GM19372 (cell line): ENCODE data around the gene SGSM2.

Experiments used
- ATAC-seq: cut with Tn5 transposase; IDR thresholded peaks from one replicate; pipeline ENCODE4 v1.9.1; 2021; ENCODE audit warnings: mild to moderate bottlenecking, low read depth, moderate library complexity; ENCODE audit not compliant: unreplicated experiment

The SGSM2 gene

DNA sequence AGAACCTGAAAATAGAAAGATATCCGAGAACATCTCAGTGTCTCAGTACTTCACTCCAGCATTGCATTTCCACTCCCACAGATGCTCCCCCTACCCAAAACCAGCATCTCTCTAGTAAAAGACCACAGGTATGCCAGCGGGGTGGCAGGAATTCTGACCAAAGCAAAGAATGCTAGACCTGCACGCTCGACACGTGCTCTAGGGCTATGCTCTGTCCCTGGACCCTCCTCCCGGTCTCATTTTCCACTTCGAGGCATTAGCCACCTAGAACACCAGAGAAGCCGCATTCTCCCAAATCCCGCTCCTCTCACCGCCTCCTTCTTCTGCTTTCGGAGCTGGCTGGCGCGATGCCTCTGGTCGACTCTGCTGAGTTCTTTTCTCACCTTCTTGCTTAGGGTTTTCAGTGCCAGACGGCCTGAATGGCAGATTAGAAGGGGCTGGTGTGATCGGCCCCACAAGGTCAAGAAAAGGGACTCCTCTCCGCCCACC is 1.5 kb upstream of the SGSM2 start:
- ATAC-seq, result no peak

DNA sequence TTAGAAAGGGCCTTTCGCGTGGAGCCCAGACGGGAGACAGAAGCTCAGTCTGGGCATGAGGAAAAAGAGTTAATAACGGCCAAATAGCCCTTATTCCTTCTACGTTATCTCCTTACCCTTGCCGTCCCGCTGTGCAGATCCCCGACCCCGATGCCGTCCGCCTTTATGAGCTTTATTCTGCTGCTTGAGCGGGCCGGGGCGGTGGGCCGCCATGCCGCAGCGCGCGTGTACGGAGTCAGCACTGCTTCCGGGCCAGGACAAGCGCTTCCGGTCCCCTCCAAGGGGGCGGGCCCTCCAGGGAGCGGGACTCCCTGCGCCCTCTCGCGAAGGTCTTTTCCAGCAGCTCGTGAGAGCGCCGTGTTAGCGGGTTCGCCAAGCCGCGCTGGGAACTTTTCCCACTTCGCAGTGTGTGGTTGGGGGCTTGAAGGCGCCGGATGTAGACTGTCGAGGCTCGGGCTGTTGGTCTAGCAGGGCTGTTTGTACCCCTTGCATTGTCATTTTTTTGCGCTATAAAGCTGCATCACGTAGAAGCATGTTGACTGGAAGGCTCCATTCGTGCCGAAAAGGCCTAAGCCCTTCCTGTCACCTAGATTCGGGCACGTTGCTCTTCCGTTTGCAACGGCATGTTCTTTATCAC is 968 bp upstream of the SGSM2 start, which contains the start of gene TSR1:
TSS of gene TSR1 (minus strand) at position 243 of the 637 bp plus-strand sequence. CDS start at position 213, 30 bp downstream.
- peak; percentile 71 for ATAC-seq

DNA sequence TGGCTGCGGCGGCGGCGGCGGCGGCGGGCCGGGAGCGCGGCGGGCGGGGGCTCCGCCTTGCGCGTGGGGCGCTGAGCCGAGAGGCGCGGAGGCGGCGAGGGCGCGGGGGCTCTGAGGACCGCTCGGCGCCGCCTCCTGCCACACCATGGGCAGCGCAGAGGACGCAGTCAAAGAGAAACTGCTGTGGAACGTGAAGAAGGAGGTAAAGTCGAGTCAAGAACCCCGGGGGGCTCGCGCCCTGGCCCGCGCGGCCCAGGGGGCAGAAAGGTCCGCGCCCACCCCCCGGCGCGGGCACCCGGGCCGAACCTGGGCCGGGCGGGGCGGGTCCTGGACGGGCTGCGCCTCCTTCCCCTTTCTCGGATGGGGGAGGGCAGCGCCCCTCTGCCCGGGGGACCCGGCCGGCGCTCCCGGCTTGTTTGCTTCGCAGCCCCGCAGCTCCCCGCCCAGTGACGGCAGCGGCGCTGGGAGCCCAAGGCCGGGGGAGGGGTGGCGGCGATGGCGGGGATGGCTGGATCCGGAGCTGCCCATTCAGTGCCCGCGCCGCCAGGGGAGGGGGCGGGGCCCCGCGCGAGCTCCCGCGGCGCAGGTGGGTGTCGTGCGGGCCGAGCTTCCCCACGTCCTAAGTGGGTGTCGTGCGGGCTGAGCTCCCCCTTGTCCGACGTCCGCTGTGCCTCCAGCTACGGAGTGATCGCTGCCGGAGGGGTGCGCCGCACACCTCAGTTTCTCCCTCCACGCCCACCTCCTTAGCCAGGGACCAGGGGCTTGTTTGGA is 428 bp downstream of the SGSM2 start:
- ATAC-seq, result peak; percentile 25

DNA sequence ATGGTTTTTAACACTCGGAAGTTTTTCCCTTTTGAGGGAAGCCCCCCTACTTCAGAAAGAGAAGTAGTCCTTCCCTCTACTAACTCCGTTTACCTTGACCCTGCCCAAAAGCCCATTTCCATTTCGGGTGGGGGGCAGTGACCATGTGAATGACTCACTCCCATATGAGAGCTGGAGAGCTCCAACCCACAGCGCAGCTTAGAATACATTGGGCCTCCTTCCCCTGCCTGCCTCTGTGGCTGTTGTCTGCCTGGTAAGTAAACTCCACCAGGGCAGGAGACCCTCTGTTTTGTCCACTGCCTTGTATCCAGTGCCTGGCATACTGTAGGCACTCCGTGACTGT is 985 bp downstream of the SGSM2 start:
- no peak for ATAC-seq

GRCh38 chr17:2343421-2343820 is 6.1 kb downstream of the SGSM2 start:
- ATAC-seq, result no peak

GRCh38 chr17:2344528-2344927 is 7.2 kb downstream of the SGSM2 start:
- no peak for ATAC-seq

GRCh38 chr17:2346475-2346874 is 9.2 kb downstream of the SGSM2 start:
- no peak for ATAC-seq

DNA sequence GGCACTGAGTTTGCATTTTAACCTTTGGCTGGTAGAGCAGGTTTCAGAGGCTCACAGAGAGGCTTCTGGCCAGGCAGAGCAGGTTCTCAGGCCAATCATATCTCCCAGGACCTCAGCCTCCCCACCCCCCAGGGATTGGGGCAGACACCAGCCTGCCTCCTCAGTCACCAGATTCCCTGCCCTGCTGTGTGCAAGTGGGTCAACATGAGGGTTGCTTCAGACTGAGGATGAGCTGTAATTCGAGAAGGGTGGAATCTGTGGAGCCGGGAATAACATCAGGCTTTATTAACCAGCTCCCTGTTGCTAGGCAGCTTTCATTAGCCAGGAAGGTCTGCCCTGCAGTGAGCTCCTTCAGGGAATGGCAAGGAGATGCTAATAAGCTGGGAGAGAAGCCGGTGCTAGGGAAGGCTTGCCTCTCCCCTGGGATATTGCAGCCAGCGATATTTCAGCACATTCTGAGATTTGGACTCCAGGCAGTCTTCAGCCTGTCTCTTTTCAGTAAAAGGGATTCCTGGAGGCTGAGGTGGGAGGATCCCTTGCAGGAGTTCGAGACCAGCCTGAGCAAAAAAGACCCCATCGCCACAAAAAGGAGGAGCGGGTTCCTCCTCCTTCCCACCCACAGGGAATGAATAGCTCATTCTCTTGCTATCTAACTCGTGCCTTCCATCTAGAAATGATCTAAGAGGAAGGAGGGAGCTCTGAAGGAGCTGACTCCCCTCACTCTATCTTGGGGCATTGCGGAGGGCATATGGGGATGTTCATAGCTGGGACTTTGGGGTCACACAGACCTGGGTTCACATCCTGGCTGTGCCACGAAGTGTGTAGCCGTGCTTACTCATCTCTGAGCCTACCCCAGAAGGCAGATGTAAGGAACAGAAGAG is 10.7 kb downstream of the SGSM2 start:
- ATAC-seq, result no peak

GRCh38 chr17:2351269-2351668 is 14.0 kb downstream of the SGSM2 start:
- ATAC-seq, result no peak

DNA sequence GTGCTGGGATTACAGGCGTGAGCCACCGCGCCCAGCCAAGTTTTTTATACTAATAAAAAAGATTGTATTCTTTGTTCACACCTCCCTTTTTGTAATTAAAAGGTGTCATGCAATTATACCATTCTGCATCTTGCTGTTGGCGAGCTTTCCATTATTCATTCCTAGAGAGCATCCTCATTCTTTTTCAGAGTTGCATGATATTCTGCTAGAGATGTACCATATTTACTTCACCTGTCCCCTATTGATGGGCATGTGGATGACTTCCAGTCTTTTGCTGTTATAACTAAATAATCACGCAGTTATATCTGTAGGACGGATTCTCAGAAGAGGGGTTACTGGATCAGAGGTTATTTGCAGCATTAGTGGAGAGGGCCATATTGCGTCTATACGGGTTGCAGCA is 17.0 kb downstream of the SGSM2 start:
- ATAC-seq, result no peak

DNA sequence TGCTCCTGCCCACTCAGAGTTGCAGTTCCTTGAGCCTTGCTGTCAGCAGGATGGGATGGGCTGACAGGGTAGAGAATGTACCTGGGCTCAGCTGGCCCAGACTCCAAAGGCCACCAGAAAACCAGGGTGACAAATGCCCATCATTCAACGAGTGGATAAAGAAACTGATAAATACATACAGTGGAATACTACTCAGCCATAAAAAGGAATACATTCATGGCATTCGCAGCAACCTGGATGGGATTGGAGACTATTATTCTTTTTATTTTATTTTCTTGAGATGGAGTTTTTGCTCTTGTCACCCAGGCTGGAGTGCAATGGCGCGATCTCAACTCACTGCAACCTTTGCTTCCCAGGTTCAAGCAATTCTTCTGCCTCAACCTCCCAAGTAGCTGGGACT is 19.9 kb downstream of the SGSM2 start:
- no peak for ATAC-seq

DNA sequence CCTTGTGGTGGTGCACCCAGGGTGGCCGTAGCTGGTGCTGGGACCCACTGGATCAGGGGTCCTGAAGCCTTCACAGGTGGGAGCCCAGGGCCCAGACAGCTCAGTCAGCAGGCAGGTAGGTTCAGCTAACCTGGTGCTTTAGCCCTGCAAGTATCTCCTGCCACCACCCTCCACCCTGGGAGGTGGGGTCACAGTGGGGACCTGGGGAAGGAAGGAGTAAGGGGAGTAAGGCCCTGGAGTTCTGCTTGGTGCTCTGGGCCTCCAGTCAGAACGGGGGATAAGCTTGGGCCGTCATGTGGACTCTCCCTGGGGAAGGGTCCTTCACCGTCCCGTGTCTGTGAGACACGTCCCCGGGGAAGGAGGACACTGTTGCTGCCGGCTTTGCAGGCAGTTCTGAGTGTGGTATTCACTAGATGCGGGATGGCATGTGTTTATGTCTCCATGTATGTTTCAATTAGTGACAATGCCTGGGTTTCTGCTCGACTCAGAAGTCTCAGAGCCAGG is 20.7 kb downstream of the SGSM2 start:
- no peak for ATAC-seq

- no peak for ATAC-seq
Measured at GRCh38 chr17:2361010-2361760, 23.9 kb downstream of the SGSM2 start.

- ATAC-seq, result no peak
Measured at GRCh38 chr17:2362016-2362415, 24.7 kb downstream of the SGSM2 start.

- ATAC-seq, result no peak
Measured at GRCh38 chr17:2362416-2362815, 25.1 kb downstream of the SGSM2 start.

GRCh38 chr17:2362881-2363280 is 25.6 kb downstream of the SGSM2 start:
- no peak for ATAC-seq

DNA sequence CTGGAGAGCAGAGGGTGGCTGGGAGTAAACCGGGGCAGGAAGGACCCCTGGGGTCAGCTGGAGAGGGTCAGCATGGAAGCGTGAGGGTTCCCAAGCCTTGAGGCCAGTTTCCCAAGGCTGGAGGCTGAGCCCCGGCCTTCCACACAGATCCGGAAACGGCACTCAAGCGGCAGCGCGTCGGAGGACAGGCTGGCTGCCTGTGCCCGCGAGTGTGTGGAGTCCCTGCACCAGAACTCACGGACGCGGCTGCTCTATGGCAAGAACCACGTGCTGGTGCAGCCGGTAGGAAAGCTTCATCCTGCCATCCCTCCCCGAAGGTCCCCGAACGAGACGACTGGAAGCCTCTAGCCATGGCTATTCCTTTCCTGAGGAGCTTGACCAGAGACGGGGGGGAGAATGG is 26.0 kb downstream of the SGSM2 start:
- no peak for ATAC-seq

DNA sequence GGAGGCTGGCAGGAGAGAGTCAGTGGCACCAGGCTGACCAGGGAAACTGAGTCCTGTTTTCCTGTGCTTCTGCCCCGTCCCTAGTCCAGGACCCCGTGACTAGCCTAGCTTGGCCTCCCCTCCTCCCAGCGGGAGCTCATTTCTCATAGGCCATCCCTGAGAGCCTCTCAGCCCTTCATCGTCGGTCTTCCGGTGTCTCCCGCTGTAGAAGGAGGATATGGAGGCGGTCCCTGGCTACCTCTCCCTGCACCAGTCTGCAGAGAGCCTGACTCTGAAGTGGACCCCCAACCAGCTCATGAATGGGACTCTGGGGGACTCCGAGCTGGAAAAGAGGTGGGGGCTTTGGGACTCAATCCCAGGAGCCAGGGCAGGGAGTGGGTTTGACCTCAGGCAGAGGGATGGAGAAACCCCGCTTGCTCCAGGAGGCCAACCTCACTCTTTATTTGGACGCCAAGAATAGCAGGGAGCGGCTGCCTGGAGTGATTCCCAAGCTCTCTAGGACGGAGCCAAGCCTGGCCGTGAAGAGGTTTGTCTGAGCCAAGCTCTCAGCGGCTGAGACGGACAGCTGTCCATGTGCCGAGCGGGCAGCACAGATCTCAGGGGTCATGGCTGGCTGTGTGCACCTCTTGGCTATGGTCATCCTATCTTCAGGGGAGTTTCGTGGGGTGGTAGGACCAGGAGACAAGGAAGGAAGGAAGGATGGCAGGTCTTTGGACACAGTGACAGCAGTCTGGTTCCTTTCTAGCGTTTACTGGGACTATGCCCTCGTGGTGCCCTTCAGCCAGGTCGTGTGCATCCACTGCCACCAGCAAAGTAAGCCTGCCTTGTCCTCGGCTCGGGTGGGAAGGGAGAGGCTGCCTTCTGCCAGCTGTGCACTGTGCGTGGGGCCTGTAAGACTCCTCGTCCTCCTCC is 26.8 kb downstream of the SGSM2 start:
- ATAC-seq, result no peak

GRCh38 chr17:2364763-2365116 is 27.4 kb downstream of the SGSM2 start:
- no peak for ATAC-seq
